K562 (cell line): ENCODE data around the gene TBX3. TPM values are rescaled to one million over a fixed set of nuclear protein-coding genes. Genes with fewer than 3 reads are reported as not detected.

ENCODE experiments used
- ATAC-seq: fragments of 200-7000 bp; cut with Tn5 transposase; 3 replicates; pipeline ENCODE4 v1.9.1; 2020; ENCODE audit warnings: moderate library complexity
- BruUV-seq: library from RNA; stranded (reverse); fragments of 400-500 nt; replicated peaks from 2 replicates; lab custom pipeline; 2021; lab: Mats Ljungman, UMichigan
- CTCF ChIA-PET: fragments of 300-600 bp; formaldehyde crosslinking; extraction: SDS; loops from one replicate; lab custom pipeline; 2021; ENCODE audit warnings: low intra/inter-chr PET ratio; lab: Yijun Ruan, JAX
- POLR2A ChIA-PET: fragments of 300-600, 350-650 bp; sonication (Branson Sonifier 250); formaldehyde crosslinking; extraction: SDS; loops from one replicate; lab custom pipeline; 2021; ENCODE audit warnings: antibody characterized with exemption, inconsistent platforms; lab: Yijun Ruan, JAX
- DNase-seq, 4 experiments: peaks; one replicate each; pipeline versions ENCODE4 v3.0.0 to v3.0.0-alpha.2; 2011 to 2018; ENCODE audit warnings: low spot score in 3 of 4, mixed read lengths in 3 of 4; ENCODE audit errors: extremely low read depth in 1 of 4
- FAIRE-seq: peaks from 2 replicates; lab custom pipeline; 2011; peaks lifted over from hg19 to GRCh38; lab: Jason Lieb, UNC
- H2AFZ ChIP-seq: 2 replicates; pipeline ENCODE4 v1.6.0; 2011; ENCODE audit warnings: low read depth, low read length, control low read depth, inconsistent platforms
- H3K27ac ChIP-seq: fragments of 200-600 bp; 3 replicates; pipeline ENCODE4 v1.8.0; 2011; ENCODE audit warnings: low read depth, mild to moderate bottlenecking, control low read depth, inconsistent platforms, low read length, moderate library complexity, mixed read lengths; ENCODE audit errors: extremely low read depth
- H3K27me3 ChIP-seq, 2 experiments: fragments of 300-600 bp in 1 of 2; 2 replicates in 1 of 2; 3 replicates in 1 of 2; pipeline versions ENCODE4 v1.6.0 to v1.8.0; 2011; ENCODE audit warnings: inconsistent platforms in 2 of 2, low read length in 2 of 2, mild to moderate bottlenecking in 1 of 2, mixed read lengths in 1 of 2, moderate library complexity in 1 of 2; ENCODE audit not compliant: control insufficient read depth in 2 of 2, insufficient read depth in 2 of 2
- H3K36me3 ChIP-seq: fragments of 300-600 bp; 3 replicates; pipeline ENCODE4 v1.8.0; 2011; ENCODE audit warnings: mild to moderate bottlenecking, low read length, inconsistent platforms; ENCODE audit not compliant: control insufficient read depth, insufficient read depth
- H3K4me1 ChIP-seq, 2 experiments: fragments of 200-600 bp in 1 of 2; replicated peaks in 1 of 2; 2 replicates in 1 of 2; 3 replicates in 1 of 2; pipeline versions ENCODE4 v1.5.1 to v1.8.0; 2011; ENCODE audit warnings: inconsistent platforms in 2 of 2, low read length in 2 of 2, mild to moderate bottlenecking in 1 of 2, mixed read lengths in 1 of 2, moderate library complexity in 1 of 2; ENCODE audit not compliant: control insufficient read depth in 2 of 2, insufficient read depth in 2 of 2
- H3K4me2 ChIP-seq: 2 replicates; pipeline ENCODE4 v1.6.1; 2011; ENCODE audit warnings: low read length, control low read depth, inconsistent platforms, mixed read lengths; ENCODE audit not compliant: insufficient read depth
- H3K4me3 ChIP-seq: fragments of 200-600 bp; sonication (generic), shearing (Covaris generic); 2 replicates; pipeline ENCODE4 v1.5.1; 2016; ENCODE audit warnings: control low read depth, inconsistent platforms
- H3K79me2 ChIP-seq: fragments of 200-600 bp; 3 replicates; pipeline ENCODE4 v1.8.0; 2011; ENCODE audit warnings: low read length, inconsistent platforms; ENCODE audit not compliant: control insufficient read depth, insufficient read depth
- H3K9ac ChIP-seq, 2 experiments: 2 replicates each; pipeline versions ENCODE4 v1.6.0 to v1.6.1; 2011; ENCODE audit warnings: low read depth in 2 of 2, low read length in 2 of 2, control low read depth in 1 of 2, inconsistent platforms in 1 of 2, mild to moderate bottlenecking in 1 of 2, mixed read lengths in 1 of 2; ENCODE audit not compliant: insufficient read depth in 1 of 2
- H3K9me1 ChIP-seq: one replicate; pipeline ENCODE4 v1.6.0; 2011; ENCODE audit warnings: inconsistent platforms, mild to moderate bottlenecking, low read length, moderate library complexity; ENCODE audit not compliant: control insufficient read depth, insufficient read depth
- H3K9me3 ChIP-seq: replicated peaks from 2 replicates; pipeline ENCODE4 v1.5.1; 2011; ENCODE audit warnings: low read depth, low read length, inconsistent platforms; ENCODE audit not compliant: control insufficient read depth, insufficient read depth
- H4K20me1 ChIP-seq: replicated peaks from 2 replicates; pipeline ENCODE4 v1.6.1; 2011; ENCODE audit warnings: low read length, inconsistent platforms, mixed read lengths; ENCODE audit not compliant: control insufficient read depth, insufficient read depth
- FOXA3 ChIP-seq, 2 experiments: fragments of 450-650 bp in 1 of 2; sonication (generic) in 1 of 2; formaldehyde crosslinking; IDR thresholded peaks in 1 of 2; conservative IDR thresholded peaks in 1 of 2; 2 replicates each; pipeline versions ENCODE4 v1.4.0 to v1.8.0; 2020 to 2022; ENCODE audit warnings: mild to moderate bottlenecking in 2 of 2, missing genetic modification reagents in 1 of 2
- FUS ChIP-seq: fragments of 200-400 bp; formaldehyde crosslinking; optimal IDR thresholded peaks from 2 replicates; pipeline ENCODE3; 2017; ENCODE audit warnings: low read depth, low read length
- SMARCB1 ChIP-seq: IDR thresholded peaks from 2 replicates; pipeline ENCODE4 v1.6.1; 2011; ENCODE audit warnings: improper control_type of control experiment, low read depth; ENCODE audit not compliant: insufficient read length
- ZNF263 ChIP-seq: sonication (generic); formaldehyde crosslinking; IDR thresholded peaks from 2 replicates; pipeline ENCODE4 v1.8.0; 2022; ENCODE audit warnings: mild to moderate bottlenecking, missing genetic modification reagents, borderline replicate concordance
- ZNF507 ChIP-seq: conservative IDR thresholded peaks from 2 replicates; pipeline ENCODE4 v1.6.1; 2017; ENCODE audit warnings: missing genetic modification characterization, missing compliant biosample characterization
- ZNF551 ChIP-seq: fragments of 250-450 bp; sonication (Bioruptor Pico); IDR thresholded peaks from 2 replicates; pipeline ENCODE4 v1.5.0; 2021; ENCODE audit warnings: mild to moderate bottlenecking, moderate library complexity
- WGBS: fragments of 100-300 bp; shearing (Covaris generic); methylation state at CpG from one replicate; pipeline ENCODE4 v1.1.6; 2016; ENCODE audit warnings: low coverage, mixed read lengths; ENCODE audit not compliant: insufficient coverage; ENCODE audit errors: missing lambda C conversion rate; 5-methylcytosine and 5-hydroxymethylcytosine counted together
- in situ Hi-C: fragments of 300-500 bp; cut with MboI; formaldehyde crosslinking; loops from 4 replicates; pipeline ENCODE4 v1.15.0; 2018; ENCODE audit warnings: inconsistent platforms, mixed read lengths
- intact Hi-C: fragments of 100-400 bp; cut with micrococcal nuclease; formaldehyde crosslinking; loops from 2 replicates; pipeline ENCODE4 v1.14.2; 2022
- polyA plus RNA-seq, 8 experiments: library from polyadenylated mRNA; depleted of rRNA in 4 of 8; stranded (reverse) in 5 of 8; unstranded in 3 of 8; fragments of >200 nt; fragmentation: Nextera tagmentation in 2 of 8; fragmentation: Illumina TruSeq in 1 of 8; extraction: Ambion mirVana in 2 of 8; extraction: Trizol in 1 of 8; gene quantifications; 2 replicates each; pipeline versions ENCODE4 v1.2.1 to v1.2.3, GENCODE V29; 2011 to 2014; ENCODE audit warnings: inconsistent platforms in 1 of 8, missing spikeins in 1 of 8
- total RNA-seq, 7 experiments: library from RNA; depleted of rRNA in 6 of 7; stranded (reverse); fragments of >200 nt in 6 of 7; fragmentation: Illumina TruSeq in 2 of 7; extraction: Trizol in 2 of 7; gene quantifications; 2 replicates each; pipeline versions ENCODE4 v1.2.1 to v1.2.3, GENCODE V29; 2011 to 2021; ENCODE audit warnings: low replicate concordance in 1 of 7
- TF ChIP-seq, protein P1 (sequence below): fragments of 150-350 bp; conservative IDR thresholded peaks from 2 replicates; pipeline ENCODE4 v1.6.1; 2014; ENCODE audit warnings: low read length

The TBX3 gene
- total and polyA plus RNA-seq, 9 of the 15 experiments (the other 6 are each of a cell fraction or from before 2014, with no cell fraction given), result 0.03 to 0.60 (median 0.19) TPM

DNA sequence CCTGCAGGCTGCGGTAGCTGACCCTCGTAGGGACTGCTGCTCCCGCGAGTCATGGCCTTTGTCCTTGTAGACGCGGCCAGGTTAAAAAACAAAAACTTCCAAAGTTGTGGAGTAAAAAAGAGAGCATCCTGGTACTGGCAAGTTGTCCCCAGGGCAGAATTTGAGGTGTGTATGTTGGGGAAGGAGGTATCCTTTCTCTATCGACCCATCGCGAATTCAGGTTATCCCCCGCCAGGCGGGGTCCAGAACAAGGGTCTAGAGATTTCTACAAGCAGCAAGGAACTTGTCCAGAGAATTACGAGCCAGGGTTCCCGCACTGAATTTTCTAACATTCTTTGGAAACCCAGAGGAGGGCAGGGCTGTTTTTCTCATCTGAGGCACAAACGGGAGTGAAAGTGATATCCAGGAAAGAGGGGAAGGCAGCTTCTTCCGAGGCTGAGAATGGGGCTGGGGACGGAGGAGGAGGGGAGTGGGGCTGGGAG, 16.3 kb downstream of the TBX3 start:
- FAIRE-seq, result no peak
- DNase-seq, result no peak
- Histone ChIP-seq H3K9me1 (no peaks in the 10 kb centered on the region), H3K27me3 (peaks cover 28 to 42% of the 10 kb centered on the region in 2 experiments; a peak in 4 of 5 replicates)
- BruUV-seq, result no TSS peak
- in situ Hi-C loops, result no loop called here
- TF ChIP-seq FUS (no peak), ZNF507 (no peak)
- TF ChIP-seq, all 486 proteins: peak for 0
- intact Hi-C loops, result loop anchor here (10.0 kb wide), 2 partner anchors 967 to 1277 kb away; no protein-coding TSS in a partner anchor
- CTCF ChIA-PET, result interaction anchor here (0.8 to 1.2 kb wide), 3 partner anchors 12 to 1086 kb away, joined by 3 read pairs; no protein-coding TSS in a partner anchor
- Histone ChIP-seq H3K4me3 (no peak overlapping the region), H2AFZ (no peak overlapping the region), H3K79me2 (no peaks in the 10 kb centered on the region), H3K9ac (no peak overlapping the region), H3K4me2 (no peak overlapping the region), H3K9me3 (no peaks in the 10 kb centered on the region), H3K36me3 (no peaks in the 10 kb centered on the region), H3K4me1 (peaks cover 0 to 17% of the 10 kb centered on the region in 2 experiments; a peak in 2 of 5 replicates), H4K20me1 (no peaks in the 10 kb centered on the region), H3K27ac (no peak overlapping the region)
- POLR2A ChIA-PET, result interaction anchor here (0.6 to 1.0 kb wide), 2 partner anchors 243 to 1250 kb away, joined by 3 read pairs; no protein-coding TSS in a partner anchor
- WGBS, result 5% methylated on average over 12 of the region's 16 CpGs
- no peak for ATAC-seq

GRCh38 chr12:114666746-114667668, 17.0 kb downstream of the TBX3 start:
- CTCF ChIA-PET, result interaction anchor here (0.7 to 1.2 kb wide), 2 partner anchors 11 to 845 kb away, joined by 3 read pairs; no protein-coding TSS in a partner anchor
- Histone ChIP-seq H3K4me1 (peaks cover 0 to 16% of the 10 kb centered on the region in 2 experiments; a peak in 2 of 5 replicates), H3K36me3 (no peaks in the 10 kb centered on the region), H2AFZ (no peak overlapping the region), H3K27ac (no peak overlapping the region), H3K4me2 (no peak overlapping the region), H3K9me3 (no peaks in the 10 kb centered on the region), H3K27me3 (peaks cover 28 to 38% of the 10 kb centered on the region in 2 experiments; a peak in 4 of 5 replicates), H3K9ac (no peak overlapping the region), H4K20me1 (no peaks in the 10 kb centered on the region), H3K79me2 (no peaks in the 10 kb centered on the region), H3K9me1 (no peaks in the 10 kb centered on the region), H3K4me3 (no peak overlapping the region)
- in situ Hi-C loops, result no loop called here
- DNase-seq (no peak), ATAC-seq (no peak), FAIRE-seq (no peak)
- WGBS, result 13% methylated on average over 45 of the region's 53 CpGs
- intact Hi-C loops, result loop anchor here (10.0 kb wide), 2 partner anchors 968 to 1278 kb away; no protein-coding TSS in a partner anchor
- POLR2A ChIA-PET, result no interaction called here
- no TSS peak for BruUV-seq
- TF ChIP-seq ZNF551, result no peak
- TF ChIP-seq, protein P1, sequence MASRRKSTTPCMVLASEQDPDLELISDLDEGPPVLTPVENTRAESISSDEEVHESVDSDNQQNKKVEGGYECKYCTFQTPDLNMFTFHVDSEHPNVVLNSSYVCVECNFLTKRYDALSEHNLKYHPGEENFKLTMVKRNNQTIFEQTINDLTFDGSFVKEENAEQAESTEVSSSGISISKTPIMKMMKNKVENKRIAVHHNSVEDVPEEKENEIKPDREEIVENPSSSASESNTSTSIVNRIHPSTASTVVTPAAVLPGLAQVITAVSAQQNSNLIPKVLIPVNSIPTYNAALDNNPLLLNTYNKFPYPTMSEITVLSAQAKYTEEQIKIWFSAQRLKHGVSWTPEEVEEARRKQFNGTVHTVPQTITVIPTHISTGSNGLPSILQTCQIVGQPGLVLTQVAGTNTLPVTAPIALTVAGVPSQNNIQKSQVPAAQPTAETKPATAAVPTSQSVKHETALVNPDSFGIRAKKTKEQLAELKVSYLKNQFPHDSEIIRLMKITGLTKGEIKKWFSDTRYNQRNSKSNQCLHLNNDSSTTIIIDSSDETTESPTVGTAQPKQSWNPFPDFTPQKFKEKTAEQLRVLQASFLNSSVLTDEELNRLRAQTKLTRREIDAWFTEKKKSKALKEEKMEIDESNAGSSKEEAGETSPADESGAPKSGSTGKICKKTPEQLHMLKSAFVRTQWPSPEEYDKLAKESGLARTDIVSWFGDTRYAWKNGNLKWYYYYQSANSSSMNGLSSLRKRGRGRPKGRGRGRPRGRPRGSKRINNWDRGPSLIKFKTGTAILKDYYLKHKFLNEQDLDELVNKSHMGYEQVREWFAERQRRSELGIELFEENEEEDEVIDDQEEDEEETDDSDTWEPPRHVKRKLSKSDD, result no peak
- no peak for TF ChIP-seq FOXA3 (CRISPR knock-in tag; conservative IDR thresholded peaks at IDR 0.05 in 1 of 2, IDR thresholded peaks at IDR 0.05 in 1 of 2)
- no peak for TF ChIP-seq SMARCB1
- TF ChIP-seq ZNF263 (CRISPR knock-in tag), result no peak
